PC-9 (cell line): ENCODE data around the gene CTRB2.

ENCODE experiments used
- EZH2 ChIP-seq: fragments of 200-600 bp; sonication (generic); IDR thresholded peaks from 2 replicates; pipeline ENCODE4 v1.8.0; 2017; ENCODE audit warnings: antibody characterized with exemption, low read depth
- TF ChIP-seq, protein P1 (sequence below): fragments of 200-600 bp; sonication (generic); conservative IDR thresholded peaks from 2 replicates; pipeline ENCODE4 v1.6.1; 2017; ENCODE audit warnings: mixed run types, antibody characterized with exemption, mild to moderate bottlenecking, moderate library complexity

DNA sequence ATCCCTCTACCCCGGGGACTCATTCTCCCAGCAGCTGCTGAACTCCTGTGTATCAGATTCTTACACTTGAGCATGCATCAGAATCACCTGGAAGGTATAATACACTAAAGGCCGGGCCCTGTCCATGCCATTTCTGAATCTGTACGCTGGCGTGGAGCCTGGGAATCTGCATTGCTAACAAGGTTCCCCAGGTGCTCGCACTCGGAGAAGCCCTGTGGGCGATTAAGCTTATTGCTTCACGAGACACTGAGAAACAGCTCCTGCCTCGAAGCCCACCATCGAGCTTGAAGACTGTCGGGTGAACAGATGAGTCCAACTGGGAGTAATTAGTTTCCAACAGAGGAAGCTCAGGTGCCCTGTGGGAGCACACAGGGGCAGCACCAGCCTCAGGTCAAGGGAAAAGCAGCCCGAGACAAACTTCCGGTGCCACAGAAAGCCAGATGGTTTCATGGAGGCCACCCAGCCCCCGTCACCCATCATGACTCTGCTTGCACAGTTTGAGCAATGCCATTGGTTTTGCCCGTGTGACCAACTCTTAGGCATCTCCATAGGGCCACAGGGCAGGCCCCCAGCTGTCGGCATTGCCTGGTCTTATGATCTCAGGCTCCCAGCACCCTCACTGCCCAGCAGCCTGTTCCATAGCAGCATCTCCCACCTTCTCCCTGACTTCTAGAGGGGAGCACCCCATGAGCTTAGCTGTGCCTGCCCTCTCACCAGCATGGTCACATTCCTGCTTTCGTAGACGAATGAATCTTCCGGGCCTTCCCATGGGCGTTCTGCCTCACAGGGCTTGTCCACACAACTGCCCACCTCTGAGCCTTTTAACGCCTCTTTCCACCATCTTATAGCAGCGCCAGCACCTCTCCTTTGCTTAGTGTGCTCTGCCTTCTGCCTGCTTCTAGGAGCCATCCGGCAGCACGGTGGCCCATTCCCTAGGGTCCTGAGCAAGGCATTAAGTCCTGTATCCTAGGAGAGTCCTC is 10.9 kb downstream of the CTRB2 start:
- TF ChIP-seq, protein P1, sequence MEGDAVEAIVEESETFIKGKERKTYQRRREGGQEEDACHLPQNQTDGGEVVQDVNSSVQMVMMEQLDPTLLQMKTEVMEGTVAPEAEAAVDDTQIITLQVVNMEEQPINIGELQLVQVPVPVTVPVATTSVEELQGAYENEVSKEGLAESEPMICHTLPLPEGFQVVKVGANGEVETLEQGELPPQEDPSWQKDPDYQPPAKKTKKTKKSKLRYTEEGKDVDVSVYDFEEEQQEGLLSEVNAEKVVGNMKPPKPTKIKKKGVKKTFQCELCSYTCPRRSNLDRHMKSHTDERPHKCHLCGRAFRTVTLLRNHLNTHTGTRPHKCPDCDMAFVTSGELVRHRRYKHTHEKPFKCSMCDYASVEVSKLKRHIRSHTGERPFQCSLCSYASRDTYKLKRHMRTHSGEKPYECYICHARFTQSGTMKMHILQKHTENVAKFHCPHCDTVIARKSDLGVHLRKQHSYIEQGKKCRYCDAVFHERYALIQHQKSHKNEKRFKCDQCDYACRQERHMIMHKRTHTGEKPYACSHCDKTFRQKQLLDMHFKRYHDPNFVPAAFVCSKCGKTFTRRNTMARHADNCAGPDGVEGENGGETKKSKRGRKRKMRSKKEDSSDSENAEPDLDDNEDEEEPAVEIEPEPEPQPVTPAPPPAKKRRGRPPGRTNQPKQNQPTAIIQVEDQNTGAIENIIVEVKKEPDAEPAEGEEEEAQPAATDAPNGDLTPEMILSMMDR: no peak
- TF ChIP-seq EZH2: no peak
